Stimulated activated CD8-positive, alpha-beta memory T cell treated with anti-CD3 and anti-CD28 coated beads, Interleukin-12 subunit alpha, Interleukin-12 subunit beta, amount 100 ng/mL, for 4 hours (primary cell): ENCODE data around the gene WDR26.
"Not testable (repeated sequence)": the region's sequence is repeated elsewhere in the genome, so short reads cannot be mapped to it uniquely, and the experiment has no call there.

Experiments used
- DNase-seq: peaks from one replicate; pipeline ENCODE4 v3.0.0-alpha.2; 2020; ENCODE audit warnings: low read depth

WDR26 gene

DNA sequence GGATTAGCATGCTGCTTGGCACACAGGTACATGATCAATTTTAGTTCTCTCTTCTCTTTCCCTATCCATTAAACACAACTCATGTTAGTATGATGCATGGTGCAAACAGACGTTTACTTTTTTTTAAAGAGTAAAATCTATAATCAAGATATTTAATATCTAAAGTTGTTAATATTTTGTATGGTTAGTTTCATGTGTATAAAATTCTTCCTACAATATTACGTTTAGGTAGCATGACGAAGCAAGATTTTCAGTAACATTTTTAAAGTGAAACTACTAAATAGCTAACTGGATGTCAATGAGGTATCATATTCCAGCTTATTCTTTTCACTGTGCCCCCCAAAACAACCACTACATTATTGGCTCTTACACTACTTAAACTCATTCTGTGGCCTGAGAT is 41.3 kb downstream of the WDR26 start:
- no peak for DNase-seq

DNA sequence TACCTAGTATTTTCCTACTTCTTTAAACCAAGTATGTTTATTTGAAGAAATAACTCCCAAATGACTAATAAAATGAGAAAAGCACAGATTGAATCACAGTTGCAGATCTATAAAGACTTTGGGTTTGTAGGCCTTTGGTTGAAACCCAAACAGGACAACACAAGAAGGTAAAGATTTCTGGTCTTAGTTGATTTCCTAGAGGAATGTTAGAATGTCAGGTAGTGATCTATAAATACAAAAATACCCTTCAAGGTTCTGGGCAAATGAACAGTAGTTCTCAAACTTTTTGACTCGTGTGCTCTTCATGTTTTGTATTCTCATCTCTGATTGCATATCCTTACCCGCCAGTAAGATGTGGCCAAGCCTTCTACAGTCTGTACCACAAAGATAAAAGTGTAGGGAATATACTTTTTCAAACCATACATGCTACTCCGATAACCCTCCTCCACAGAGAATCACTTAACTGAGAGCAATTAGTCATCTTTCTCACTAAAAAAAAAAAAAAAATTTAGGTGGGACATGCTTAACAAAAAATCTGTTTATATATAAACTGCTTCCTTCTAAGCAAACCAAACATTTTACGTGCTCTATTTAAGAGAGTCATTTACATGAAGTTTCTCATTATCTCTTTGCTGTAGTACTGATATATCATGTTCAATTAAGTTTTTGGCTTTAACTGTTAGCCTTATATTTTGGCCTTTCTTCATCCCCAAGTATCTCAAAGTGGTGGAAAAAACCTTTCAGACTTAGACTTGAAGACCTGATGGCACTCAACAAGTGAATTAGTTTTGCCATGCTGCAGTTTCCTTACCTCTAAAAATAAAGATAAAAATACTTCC is 42.0 kb downstream of the WDR26 start:
- DNase-seq, result no peak

DNA sequence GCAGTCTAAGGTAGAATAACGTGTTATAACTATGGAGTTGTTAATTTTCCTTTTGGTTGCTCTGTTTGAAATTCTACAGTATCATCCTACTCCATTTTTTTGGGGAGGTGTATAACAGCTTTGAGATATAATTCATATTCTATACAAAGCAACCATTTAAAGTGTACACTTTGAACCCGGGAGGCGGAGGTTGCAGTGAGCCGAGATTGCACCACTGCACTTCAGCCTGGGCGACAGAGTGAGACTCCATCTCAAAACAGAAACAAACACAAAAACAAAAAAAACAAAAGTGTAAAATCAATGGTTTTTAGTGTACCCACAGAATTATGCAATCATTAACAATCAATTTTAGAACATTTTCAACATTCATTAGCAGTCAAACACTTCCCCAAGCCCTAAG is 44.1 kb downstream of the WDR26 start:
- DNase-seq, result no peak

DNA sequence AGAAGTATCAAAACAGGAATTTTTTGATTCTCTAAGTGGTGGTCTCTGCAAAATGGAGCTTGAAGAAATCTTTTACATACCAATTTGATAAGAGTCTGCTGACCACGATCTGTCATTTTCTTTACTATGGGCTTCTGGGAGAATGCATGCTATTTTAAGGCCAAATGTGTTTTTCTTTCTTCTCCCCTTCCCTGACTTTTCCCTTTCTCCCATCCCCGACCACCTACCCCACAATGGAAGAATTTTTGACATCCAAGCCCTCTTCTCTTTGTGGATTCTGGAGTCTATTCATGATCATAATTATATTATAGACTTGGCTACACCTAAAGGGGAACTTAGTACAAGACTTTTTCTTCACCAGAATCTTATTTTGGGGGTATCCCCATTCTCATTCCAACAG is 46.7 kb downstream of the WDR26 start:
- no peak for DNase-seq

DNA sequence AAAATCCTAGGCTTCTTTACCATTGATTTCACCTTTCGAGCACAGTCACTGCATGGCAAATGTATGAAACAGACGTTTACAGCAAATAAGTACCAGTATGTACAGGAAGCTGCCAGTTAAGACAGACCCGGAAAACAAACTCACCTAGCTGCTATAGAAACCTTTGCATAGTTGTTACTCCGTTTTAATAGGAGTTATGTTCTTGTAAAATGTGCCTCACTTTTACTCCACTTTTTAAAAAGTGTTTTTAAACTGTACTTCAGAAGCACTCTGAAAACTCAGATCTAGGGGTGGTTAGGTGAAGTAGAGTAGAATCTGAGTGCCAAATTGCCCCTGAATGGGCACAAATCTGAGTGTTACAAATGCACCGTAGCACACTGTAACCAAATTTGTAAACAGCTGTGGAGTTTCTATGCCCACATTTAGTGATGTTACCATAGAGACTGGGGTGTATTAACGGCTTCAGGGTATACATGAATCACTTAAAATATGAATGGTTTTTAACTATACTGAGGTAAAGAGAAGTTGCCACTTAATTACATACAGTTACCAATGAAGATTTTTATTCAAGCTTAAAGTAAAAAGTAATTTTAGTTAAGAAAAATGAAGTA is 47.2 kb downstream of the WDR26 start:
- no peak for DNase-seq

DNA sequence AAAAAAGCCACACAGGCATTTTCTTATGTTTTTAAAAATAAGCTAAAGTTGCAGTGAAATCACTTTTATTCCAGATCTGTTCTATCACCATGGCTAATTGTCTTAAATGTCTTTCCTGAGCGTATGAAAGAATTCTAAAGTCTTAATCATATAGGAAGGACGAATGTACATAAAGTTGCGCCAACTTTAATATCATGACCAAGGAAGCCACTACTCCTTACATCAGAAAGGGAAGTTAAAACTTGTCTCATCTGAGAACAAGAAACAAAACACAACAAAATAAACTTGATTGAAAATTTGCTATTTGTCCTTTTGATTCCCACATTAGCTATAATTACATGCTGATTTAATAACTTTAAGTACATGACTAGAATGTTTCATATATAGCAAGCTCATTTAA is 51.4 kb downstream of the WDR26 start:
- DNase-seq, result no peak

DNA sequence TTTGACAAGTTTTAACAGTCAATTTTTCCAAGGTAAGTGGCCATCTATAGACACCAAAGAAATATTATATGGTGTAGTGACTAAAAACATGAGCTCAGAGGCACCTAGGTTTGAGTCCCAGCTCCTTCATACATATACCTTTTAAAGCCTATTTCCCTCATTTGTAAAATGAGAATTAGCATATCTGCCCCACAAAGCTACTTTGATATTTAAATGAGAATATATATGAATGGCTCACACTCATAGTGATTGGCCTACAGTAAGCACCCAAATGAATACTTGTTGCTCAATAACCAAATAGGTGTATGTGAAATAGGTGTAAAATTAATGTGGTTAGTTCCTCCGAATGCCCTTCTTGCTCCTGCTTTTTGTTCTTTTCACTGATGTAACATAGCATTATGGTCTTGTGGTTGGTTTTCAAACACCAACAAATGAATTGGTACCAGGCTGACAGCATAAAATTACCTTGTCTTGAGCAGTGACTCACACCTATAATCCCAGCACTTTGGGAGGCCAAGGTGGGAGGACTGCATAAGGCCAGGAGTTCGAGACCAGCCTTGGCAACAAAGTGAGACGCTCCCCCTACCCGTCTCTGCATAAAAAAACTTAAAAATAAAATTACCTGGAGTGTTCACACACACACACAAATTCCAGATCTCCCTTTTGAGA is 52.6 kb downstream of the WDR26 start:
- no peak for DNase-seq

DNA sequence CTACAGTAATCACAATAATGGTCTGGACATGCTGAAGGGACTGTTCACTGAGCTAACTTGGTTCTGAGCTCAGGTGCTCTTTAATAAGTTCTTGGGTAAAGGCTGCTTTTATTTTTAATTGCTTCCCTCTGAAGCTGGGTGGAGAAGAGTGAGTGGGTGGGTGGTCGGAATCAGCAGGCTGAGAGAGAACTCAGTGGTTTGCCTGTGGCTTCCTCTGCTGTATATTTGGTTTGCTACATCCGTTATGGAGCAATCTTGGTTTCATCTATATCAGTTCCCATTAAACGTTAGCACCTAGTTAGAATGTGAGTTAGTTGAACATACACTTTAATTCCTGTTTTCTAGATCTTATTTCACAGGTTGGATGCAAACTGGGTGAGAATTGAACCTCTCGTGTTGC is 54.6 kb downstream of the WDR26 start:
- peak; percentile 21 for DNase-seq

DNA sequence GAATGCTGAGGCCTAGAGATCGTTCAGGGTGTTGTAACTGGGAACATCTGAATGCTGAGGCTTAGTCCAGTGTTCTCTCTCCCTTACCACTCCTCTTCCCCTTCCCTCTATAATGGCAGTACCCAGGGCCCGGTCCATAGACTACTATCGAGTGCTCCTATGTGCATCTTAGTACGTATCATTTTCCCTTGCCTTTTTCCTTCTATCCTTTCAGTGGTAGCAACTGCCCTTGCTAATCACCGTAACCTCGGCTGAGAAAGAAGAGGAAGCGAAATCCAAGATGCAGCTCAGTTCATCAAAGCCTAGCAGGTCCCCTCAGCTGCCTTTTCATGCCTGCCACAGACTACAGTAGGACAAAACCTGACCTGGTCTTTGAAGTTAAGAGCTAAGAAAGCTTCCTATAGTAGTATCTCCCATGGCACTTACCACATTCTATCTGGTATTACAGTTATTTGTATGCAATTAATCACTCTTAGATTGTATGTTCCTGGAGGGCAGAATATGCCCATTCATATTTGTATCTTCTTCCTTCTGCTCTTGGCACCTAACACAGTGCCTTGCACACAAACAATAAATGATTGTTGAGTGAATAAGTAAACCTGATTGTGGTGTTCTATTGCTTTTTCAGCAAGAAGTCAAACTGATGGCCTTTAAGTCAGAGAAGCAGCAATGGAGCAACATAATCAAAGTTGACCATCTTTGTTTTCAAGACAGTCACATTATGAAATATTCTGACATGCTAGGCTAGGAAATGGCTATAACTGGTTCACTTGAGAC is 55.6 kb downstream of the WDR26 start:
- no peak for DNase-seq

DNA sequence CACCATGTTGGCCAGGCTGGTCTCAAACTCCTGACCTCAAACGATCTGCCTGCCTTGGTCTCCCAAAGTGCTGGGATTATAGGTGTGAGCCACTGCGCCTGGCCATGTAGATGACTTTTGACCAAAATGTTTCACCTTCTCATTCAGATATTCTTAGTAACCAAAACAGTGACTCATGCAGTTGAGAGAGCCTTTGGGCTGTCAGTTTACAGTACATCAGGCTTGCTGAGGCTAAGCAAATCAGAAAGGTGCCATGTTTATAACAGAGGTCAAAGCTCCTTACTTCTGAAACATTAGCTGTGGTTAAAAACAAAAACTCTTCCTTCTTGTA is 57.0 kb downstream of the WDR26 start:
- no peak for DNase-seq

DNA sequence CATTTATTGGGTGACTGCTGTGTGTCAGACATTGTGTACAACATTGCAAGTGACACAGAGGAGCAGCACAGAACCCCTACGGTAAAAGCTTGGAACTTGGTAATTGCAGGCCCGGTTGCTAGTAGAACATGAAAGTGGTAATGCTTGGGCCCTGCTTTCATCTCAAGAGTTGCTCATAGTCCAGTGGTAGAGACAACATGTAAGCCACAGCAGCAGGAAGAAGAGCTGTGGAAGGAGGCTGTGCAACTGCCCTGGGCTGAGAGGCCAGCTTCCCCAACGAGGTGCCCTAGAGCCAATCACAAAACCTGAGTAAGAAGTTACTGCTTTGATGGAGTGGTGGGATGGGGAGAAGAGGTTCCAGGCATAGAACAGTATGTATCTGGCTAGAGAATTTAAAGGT is 59.5 kb downstream of the WDR26 start:
- DNase-seq, result no peak

DNA sequence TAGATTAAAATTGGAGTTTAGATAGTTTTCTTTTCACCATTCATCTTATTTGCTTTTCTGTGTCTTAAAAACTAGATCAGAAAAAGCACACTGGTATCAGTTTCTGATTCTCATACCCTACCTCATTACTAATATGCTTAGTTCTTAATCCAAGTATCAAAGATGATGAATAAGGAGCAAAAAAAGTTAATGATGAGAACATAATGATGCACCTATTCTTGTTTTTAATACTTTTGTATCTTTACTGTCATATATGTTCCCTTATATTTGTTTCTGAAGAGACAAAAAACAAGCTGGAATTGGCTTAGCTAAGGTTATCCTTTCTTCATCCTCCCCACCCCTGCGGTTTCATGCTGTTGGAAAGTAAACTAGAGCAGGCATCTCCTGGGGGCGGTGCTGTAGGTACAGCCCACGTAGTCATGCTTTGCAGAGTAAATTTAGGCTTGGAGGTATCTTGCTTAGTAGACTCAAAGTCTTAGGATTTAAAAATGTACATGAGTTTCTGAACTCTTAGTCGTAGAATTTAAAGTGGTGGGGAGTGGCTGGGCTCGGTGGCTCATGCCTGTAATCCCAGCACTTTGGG is 61.5 kb downstream of the WDR26 start:
- no peak for DNase-seq

DNA sequence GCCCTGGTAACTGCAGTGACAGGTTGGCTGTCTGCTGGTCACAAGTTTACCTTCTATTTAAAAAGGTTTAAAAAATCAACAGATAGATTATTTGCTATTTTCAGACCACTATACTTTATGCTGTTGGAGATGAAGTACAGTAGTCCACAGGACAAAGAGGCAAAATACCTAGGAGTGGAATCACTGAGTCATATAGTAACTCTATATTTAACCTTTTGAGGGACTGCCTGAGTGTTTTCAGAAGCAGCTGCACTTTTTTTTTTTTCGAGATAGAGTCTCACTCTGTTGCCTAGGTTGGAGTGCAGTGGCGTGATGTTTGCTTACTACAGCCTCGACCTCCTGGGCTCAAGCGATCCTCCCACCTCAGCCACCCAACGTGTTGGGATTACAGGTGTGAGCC is 66.2 kb downstream of the WDR26 start:
- no peak for DNase-seq

DNA sequence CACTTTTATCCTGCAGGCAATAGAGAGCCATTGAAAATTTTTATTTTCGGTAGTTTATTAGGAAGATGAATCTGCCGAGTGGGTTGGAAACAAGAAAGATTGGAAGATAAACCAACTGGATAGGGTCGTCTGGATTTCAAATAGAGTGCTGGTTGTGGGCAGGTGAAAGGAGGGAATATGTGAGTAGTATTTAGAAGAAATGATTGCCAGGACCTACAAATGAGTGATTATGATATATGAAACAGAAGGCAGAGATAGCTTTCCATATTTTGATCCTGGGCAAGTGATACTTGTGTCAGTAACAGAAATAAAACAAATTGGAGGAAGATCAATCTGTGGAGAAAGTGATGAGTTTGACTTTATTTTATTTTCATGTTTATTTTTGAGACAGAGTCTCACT is 75.4 kb downstream of the WDR26 start:
- DNase-seq, result no peak

DNA sequence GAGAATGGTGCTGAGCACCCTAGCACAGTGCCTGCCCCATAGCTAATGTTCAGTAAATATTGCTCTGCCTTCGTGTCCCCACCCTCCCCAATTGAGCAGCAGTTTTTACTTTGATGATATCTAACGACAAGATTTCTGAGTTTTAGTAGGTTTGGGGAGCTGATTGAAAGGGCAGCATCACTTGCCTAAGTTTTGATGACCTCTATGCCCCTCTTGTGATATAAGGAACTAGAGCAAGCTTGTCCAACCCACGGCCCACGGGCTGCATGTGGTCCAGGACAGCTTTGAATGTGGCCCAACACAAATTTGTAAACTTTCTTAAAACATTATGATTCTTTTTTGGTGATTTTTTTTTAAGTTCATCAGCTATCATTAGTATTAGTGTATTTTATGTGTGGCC is 76.4 kb downstream of the WDR26 start:
- DNase-seq, result no peak

DNA sequence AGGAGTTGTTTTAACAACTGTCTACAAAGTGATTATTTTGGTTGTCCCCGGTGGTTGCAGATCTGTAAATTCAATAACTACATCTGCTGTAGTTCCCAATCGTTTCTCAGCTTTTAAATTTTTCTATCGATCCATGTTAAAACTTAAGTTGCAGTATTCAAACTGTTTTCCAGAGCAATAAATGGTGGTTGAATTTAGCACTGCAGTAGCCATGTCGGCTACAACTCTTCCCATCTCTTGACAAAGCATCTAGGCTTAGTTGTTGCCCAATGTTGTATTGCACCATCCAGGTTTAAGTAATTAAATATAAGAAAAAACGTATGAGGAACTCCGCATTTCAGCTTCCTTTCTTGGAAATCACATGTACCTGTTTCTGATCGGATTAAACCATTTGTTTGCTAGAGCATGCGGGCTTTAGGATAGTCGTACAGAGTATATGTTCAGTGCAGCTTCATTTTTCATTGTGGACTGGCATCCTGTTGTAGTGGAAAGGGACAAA is 76.9 kb downstream of the WDR26 start:
- DNase-seq, result no peak

DNA sequence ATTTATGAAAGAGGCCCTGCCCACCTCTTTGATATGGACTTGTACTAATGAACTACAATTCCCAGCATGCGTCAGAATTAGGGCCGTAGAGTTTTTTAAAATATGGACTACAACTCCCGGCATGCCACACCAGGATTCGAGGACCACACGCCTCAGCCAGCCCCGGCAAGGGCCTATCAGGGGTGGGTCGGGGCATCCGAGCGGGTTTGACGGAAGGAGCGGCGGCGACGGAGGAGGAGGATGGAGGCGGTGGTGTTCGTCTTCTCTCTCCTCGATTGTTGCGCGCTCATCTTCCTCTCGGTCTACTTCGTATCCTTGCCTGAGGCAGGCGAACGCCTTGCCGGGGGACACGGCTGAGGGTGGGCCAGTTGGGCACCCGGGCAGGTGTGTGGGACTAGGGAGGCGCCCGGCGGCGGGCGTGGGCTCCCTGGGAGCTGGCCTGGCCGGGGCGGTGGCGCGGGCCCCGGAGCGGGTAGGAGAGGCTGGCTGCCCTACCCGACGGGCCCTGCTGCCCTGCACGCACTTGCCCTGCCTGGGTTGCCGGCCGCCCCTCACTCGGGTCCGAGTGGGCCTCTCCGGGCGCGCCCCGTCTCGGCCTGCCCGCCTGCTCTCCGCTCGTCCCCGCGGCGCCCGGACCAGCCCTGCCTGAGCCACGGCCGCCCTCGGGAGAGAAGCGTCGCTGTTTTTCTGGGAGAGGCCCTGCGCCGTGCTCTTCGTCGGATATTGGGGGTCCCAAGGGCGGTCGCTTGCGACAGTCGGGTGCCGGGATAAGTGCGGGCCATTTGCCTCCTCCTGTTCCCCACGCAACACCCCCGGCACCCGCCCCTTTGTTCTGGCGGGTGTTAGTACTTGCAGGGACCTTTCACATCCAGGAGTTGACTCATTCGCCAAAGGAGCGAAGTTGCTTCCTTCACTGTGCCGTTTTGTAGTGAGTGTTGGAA is 77.6 kb downstream of the WDR26 start, which contains the start of gene CNIH4:
TSS of gene CNIH4 (plus strand) at position 195 of the 941 bp plus-strand sequence. CDS start at position 241, 46 bp downstream.
- peak; percentile 76 for DNase-seq

DNA sequence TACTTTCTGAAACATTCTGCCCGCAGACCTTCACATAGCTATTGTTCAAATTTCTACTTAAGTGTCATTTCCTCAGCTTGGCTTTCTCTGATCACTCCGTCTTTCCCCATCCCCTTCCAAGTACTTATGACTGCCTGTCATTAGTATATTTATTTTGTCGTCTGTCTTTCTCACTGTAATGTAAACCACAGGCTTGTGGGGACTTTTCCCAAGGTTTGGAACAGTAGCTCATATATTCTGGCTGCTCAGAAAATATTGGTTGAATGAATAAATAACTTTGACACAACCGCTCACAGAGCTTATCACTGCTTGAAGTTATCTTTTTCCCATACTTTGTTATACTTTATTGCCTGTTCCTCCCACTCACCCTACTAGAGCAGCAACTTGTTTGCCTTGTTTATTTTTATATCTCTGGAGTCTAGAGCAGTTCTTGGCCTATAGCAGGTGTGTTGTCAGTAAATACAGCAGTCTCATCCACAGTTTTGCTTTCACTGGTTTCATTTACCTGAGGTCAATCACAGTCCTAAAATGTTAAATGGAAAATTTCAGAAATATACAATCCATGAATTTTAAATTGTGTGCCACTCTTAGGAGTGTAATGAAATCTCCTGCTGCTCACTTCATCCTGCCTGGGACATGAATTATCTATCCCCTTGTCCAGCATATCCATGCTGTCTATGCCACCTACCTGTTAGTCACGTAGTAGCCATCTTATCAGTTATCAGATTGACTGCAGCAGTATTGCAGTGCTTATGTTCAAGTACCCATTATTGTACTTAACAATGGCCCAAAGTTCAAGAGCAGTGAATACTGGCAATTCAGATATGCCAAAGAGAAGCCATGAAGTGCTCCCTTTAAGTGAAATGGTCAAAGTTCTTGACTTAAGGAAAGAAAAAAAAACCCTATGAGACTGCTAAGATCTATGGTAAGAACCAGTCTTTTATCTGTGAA is 80.3 kb downstream of the WDR26 start:
- DNase-seq, result no peak

DNA sequence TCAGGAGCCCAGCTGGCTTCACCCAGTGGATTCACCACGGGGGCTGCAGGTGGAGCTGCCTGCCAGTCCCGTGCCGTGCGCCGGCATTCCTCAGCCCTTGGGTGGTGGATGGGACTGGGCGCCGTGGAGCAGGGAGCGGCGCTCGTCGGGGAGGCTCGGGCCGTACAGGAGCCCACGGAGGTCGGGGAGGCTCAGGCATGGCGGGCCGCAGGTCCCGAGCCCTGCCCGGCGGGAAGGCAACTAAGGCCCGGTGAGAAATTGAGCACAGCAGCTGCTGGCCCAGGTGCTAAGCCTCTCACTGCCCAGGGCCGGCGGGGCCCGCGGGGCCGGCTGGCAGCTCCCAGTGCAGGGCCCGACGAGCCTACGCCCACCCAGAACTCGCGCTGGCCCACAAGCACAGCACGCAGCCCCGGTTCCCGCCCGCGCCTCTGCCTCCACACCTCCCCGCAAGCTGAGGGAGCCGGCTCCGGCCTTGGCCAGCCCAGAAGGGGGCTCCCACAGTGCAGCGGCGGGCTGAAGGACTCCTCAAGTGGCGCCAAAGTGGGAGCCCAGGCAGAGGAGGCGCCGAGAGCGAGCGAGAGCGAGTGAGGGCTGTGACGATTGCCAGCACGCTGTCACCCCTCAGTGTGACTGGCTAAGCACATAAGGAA is 82.0 kb downstream of the WDR26 start:
- DNase-seq, result not testable (repeated sequence)
